Bronchial epithelial cell (primary cell): Measurements from ENCODE around the gene B4GALNT2. TPM values are rescaled to one million over a fixed set of nuclear protein-coding genes. Genes with fewer than 3 reads are reported as not detected.
A peak's percentile ranks its signal among the peaks of the same experiment; 100 is the strongest.

Source experiments
- DNase-seq: peaks from one replicate; pipeline ENCODE4 v3.0.0-alpha.2; 2010; ENCODE audit warnings: low read depth
- FAIRE-seq: peaks from 2 replicates; lab custom pipeline; 2011; peaks lifted over from hg19 to GRCh38; lab: Jason Lieb, UNC
- H3K27me3 ChIP-seq: 2 replicates; pipeline ENCODE4 v1.5.1; 2011; ENCODE audit warnings: low read length; ENCODE audit not compliant: control insufficient read depth, insufficient read depth
- H3K36me3 ChIP-seq: 2 replicates; pipeline ENCODE4 v1.5.1; 2011; ENCODE audit warnings: low read length; ENCODE audit not compliant: control insufficient read depth, insufficient read depth
- H3K4me3 ChIP-seq: 2 replicates; pipeline ENCODE4 v1.5.1; 2011; ENCODE audit warnings: mild to moderate bottlenecking, low read depth, low read length, control low read depth
- CTCF ChIP-seq: IDR thresholded peaks from 2 replicates; pipeline ENCODE4 v1.5.1; 2011; ENCODE audit warnings: mild to moderate bottlenecking, moderate library complexity, low read length, control low read depth, inconsistent platforms; ENCODE audit not compliant: insufficient read depth, severe bottlenecking
- total RNA-seq: library from RNA; depleted of rRNA; stranded (reverse); fragments of >200 nt; gene quantifications from 2 replicates; pipeline ENCODE4 v1.2.1, GENCODE V29; 2014

The B4GALNT2 gene
- total RNA-seq, 1 donor from 2014 or later, result 4.2 TPM

GRCh38 chr17:49213399-49213798 is 80.8 kb downstream of the B4GALNT2 start:
- no peaks in the 10 kb centered on the region for H3K36me3 ChIP-seq
- no peak for DNase-seq
- FAIRE-seq, result no peak
- no peak overlapping the region for H3K4me3 ChIP-seq
- no peak for TF ChIP-seq CTCF
- peaks cover 5% of the 10 kb centered on the region for H3K27me3 ChIP-seq

GRCh38 chr17:49213847-49214246 is 81.3 kb downstream of the B4GALNT2 start:
- no peak for TF ChIP-seq CTCF
- DNase-seq (no peak), FAIRE-seq (peak; percentile 47)
- Histone ChIP-seq H3K36me3 (no peaks in the 10 kb centered on the region), H3K27me3 (peaks cover 4% of the 10 kb centered on the region), H3K4me3 (no peak overlapping the region)

- peaks cover 2% of the 10 kb centered on the region for H3K27me3 ChIP-seq
- FAIRE-seq (no peak), DNase-seq (no peak)
- TF ChIP-seq CTCF, result no peak
- H3K4me3 ChIP-seq, result no peak overlapping the region
- H3K36me3 ChIP-seq, result no peaks in the 10 kb centered on the region
Measured at GRCh38 chr17:49214676-49215360, 82.2 kb downstream of the B4GALNT2 start.

GRCh38 chr17:49216482-49216881 is 83.9 kb downstream of the B4GALNT2 start:
- FAIRE-seq, result no peak
- no peaks in the 10 kb centered on the region for H3K36me3 ChIP-seq
- no peak for DNase-seq
- H3K4me3 ChIP-seq, result no peak overlapping the region
- H3K27me3 ChIP-seq, result peaks cover 3% of the 10 kb centered on the region
- no peak for TF ChIP-seq CTCF

GRCh38 chr17:49216953-49217650 is 84.5 kb downstream of the B4GALNT2 start:
- Histone ChIP-seq H3K36me3 (no peaks in the 10 kb centered on the region), H3K27me3 (peaks cover 6% of the 10 kb centered on the region), H3K4me3 (no peak overlapping the region)
- DNase-seq (no peak), FAIRE-seq (peak; percentile 32)
- no peak for TF ChIP-seq CTCF
